Heart right ventricle (tissue), 16 donors: ENCODE results near the gene C19orf12. TPM values are rescaled to one million over a fixed set of nuclear protein-coding genes. Genes with fewer than 3 reads are reported as not detected.

Experiments used
- ATAC-seq, 8 donors: fragments of 200-7000 bp; cut with Tn5 transposase; one replicate each; pipeline ENCODE4 v1.9.1; 2020; ENCODE audit warnings: mild to moderate bottlenecking in 8 of 8, moderate library complexity in 8 of 8, moderate number of reproducible peaks in 1 of 8
- DNase-seq, 2 donors: peaks; one replicate each; pipeline ENCODE4 v3.0.0-alpha.2; 2020
- H3K27ac ChIP-seq, 10 donors: fragments of 200-600 bp; sonication (generic) in 2 of 10; one replicate each; pipeline versions ENCODE4 v1.5.0 to v1.8.0; 2020 to 2022; ENCODE audit warnings: mild to moderate bottlenecking in 3 of 10
- H3K27me3 ChIP-seq, 7 donors: fragments of 200-600 bp; one replicate each; pipeline ENCODE4 v1.8.0; 2021 to 2022; ENCODE audit warnings: mild to moderate bottlenecking in 2 of 7
- H3K36me3 ChIP-seq, 9 donors: fragments of 200-600 bp; sonication (generic) in 1 of 9; one replicate each; pipeline versions ENCODE4 v1.5.0 to v1.8.0; 2020 to 2022; ENCODE audit warnings: mild to moderate bottlenecking in 2 of 9
- H3K4me1 ChIP-seq, 9 donors: fragments of 200-600 bp; sonication (generic) in 1 of 9; one replicate each; pipeline versions ENCODE4 v1.5.0 to v1.8.0; 2020 to 2022; ENCODE audit warnings: mild to moderate bottlenecking in 4 of 9
- H3K4me3 ChIP-seq, 10 donors: fragments of 200-600 bp; sonication (generic) in 2 of 10; one replicate each; pipeline versions ENCODE4 v1.5.0 to v1.8.0; 2020 to 2022; ENCODE audit warnings: mild to moderate bottlenecking in 7 of 10, moderate library complexity in 2 of 10
- H3K9me3 ChIP-seq, 11 donors: fragments of 200-600 bp in 10 of 11; sonication (generic) in 2 of 11; one replicate each; pipeline versions ENCODE4 v1.5.0 to v1.8.0; 2013 to 2022; ENCODE audit warnings: mild to moderate bottlenecking in 2 of 11, control low read depth in 1 of 11, moderate library complexity in 1 of 11
- WGBS, 2 donors: extraction: QIAGEN DNeasy Blood & Tissue Kit; methylation state at CpG; one replicate each; pipeline ENCODE4 v1.1.7; 2013; ENCODE audit warnings: inconsistent platforms in 1 of 2; 5-methylcytosine and 5-hydroxymethylcytosine counted together
- intact Hi-C, 10 donors: fragments of 100-400 bp; cut with DNase I; formaldehyde crosslinking; loops; one replicate each; pipeline versions ENCODE4 v1.11.1 to v1.14.2; 2022
- polyA plus RNA-seq, 2 donors: library from polyadenylated mRNA; stranded (reverse); fragments of 200-250 nt; gene quantifications; one replicate each; pipeline ENCODE4 v1.2.3, GENCODE V29; 2013
- total RNA-seq, 10 donors: library from RNA; stranded (reverse); fragmentation: NEBNext Ultra II Directional in 3 of 10; extraction: Animal tissue kit (Norgen Biotek cat#: 25700) in 3 of 10; gene quantifications; one replicate each; pipeline versions ENCODE4 v1.2.1 to v1.2.4, GENCODE V29; 2021 to 2023
- TF ChIP-seq, protein P1 (sequence below), 9 donors: fragments of 200-600 bp; sonication (generic) in 2 of 9; IDR thresholded peaks; one replicate each; pipeline versions ENCODE4 v1.5.0 to v1.8.0; 2021 to 2022; ENCODE audit warnings: antibody characterized with exemption in 9 of 9, mild to moderate bottlenecking in 5 of 9, moderate library complexity in 1 of 9
- donor health status: Arrhythmogenic right ventricular cardiomyopathy.
- donor health status: ischemic (EF 13 %, LVEDD 7.1; RV severe dilation, severe dysfunction).
- donor health status: healthy with polysubstance abuse.
- donor health status: DM: no; HTN: yes; CAD: no.
- donor health status: DM: no; HTN: no; CAD: no.
- donor health status: ischemic (EF 25% LVEDD 6.9; RV normal size, moderate dysfunction).
- donor health status: ischemic (EF 25% LVEDD 5.7; RV mildly dilated, moderate dysfunction).
- donor health status: healthy.
- donor health status: DM: yes; HTN: yes; CAD: no.
- donor health status: Ischemic cardiomyopathy.
- donor health status: ischemic (EF 35%, LVEDD 5.7; RV mildly dilated, moderate dysfunction).
- donor health status: nonischemic (EF 11% LVEDD 7.7; RV severe dilation, severe dysfunction).
- donor health status: DM: yes; HTN: yes; CAD: no.
- donor health status: PGD.
- donor health status: ischemic (EF 29% LVEDD 5.4; RV normal size, mild dysfunction).
- donor health status: nonischemic (EF 23%, LVEDD 6.1; RV moderate dilation, normal function).

Gene C19orf12
- total and polyA plus RNA-seq, 12 donors: 26.7 to 83.3 (median 38.3) TPM

DNA sequence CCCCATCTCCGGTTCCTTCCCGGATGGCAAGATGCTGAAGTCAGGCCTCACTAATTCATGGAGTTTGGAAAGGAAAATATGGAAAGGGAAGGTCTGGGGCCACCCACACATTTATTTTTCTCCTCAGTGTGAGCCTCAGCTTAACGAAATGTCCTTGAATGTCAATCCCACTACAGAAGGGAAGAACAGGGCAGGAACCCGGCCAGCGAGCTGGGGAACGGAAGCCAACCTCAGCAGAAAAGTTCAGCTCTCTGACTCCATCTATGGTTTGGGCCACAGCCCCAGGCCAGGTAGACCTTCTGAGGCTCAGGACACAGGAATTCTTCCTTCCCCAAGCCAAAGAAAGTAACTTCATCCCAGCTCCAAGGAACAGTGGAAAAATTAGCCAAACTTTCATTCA is 8.4 kb downstream of the C19orf12 start:
- peaks cover 0 to 69% (median 7%) of the 10 kb centered on the region in 9 donors for H3K36me3 ChIP-seq
- WGBS, 2 donors: 69 to 72% methylated on average over 6 of the region's 6 CpGs
- H3K9me3 ChIP-seq: no peaks in the 10 kb centered on the region
- no peak overlapping the region for H3K4me3 ChIP-seq
- peak overlapping the region in 1 of 10 donors; percentile 7 for H3K27ac ChIP-seq
- no peak for DNase-seq
- no peak for ATAC-seq
- intact Hi-C loops: loop anchor here in 1 of 10 donors (5.0 kb wide), 1 partner anchor 39 kb away; the partner anchor contains the start of gene PLEKHF1
- H3K4me1 ChIP-seq: peaks cover 3 to 38% (median 20%) of the 10 kb centered on the region in 9 donors
- TF ChIP-seq, protein P1, sequence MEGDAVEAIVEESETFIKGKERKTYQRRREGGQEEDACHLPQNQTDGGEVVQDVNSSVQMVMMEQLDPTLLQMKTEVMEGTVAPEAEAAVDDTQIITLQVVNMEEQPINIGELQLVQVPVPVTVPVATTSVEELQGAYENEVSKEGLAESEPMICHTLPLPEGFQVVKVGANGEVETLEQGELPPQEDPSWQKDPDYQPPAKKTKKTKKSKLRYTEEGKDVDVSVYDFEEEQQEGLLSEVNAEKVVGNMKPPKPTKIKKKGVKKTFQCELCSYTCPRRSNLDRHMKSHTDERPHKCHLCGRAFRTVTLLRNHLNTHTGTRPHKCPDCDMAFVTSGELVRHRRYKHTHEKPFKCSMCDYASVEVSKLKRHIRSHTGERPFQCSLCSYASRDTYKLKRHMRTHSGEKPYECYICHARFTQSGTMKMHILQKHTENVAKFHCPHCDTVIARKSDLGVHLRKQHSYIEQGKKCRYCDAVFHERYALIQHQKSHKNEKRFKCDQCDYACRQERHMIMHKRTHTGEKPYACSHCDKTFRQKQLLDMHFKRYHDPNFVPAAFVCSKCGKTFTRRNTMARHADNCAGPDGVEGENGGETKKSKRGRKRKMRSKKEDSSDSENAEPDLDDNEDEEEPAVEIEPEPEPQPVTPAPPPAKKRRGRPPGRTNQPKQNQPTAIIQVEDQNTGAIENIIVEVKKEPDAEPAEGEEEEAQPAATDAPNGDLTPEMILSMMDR (IDR thresholded peaks at IDR 0.05): no peak
- H3K27me3 ChIP-seq: no peaks in the 10 kb centered on the region

DNA sequence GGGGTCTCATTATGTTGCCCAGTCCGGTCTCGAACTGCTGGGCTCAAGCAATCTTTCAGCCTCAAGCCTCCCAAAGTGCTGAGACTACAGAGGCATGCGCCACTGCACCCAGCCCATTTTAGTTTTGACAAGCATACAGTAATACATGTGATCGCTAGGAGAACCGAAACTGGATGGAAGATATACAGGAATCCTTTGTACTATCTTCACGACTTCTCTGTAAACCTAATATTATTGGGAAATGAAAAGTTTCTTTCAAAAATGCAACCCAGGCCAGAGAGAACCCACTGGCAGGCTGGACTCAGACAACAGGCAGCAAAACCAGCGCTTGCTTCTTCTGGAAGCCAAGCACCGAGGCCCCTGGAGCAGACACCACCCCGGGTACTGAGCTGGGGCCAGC is 9.4 kb downstream of the C19orf12 start:
- H3K4me1 ChIP-seq: peaks cover 3 to 35% (median 20%) of the 10 kb centered on the region in 9 donors
- ATAC-seq (no peak), DNase-seq (no peak)
- H3K36me3 ChIP-seq: peaks cover 0 to 79% (median 7%) of the 10 kb centered on the region in 9 donors
- intact Hi-C loops: loop anchor here in 1 of 10 donors (5.0 kb wide), 1 partner anchor 38 kb away; the partner anchor contains the start of gene PLEKHF1
- WGBS, 2 donors: 95 to 98% methylated on average over 9 of the region's 9 CpGs
- no peaks in the 10 kb centered on the region for H3K9me3 ChIP-seq
- no peak overlapping the region for H3K4me3 ChIP-seq
- TF ChIP-seq, protein P1 (IDR thresholded peaks at IDR 0.05): no peak
- H3K27me3 ChIP-seq: no peaks in the 10 kb centered on the region
- no peak overlapping the region for H3K27ac ChIP-seq

DNA sequence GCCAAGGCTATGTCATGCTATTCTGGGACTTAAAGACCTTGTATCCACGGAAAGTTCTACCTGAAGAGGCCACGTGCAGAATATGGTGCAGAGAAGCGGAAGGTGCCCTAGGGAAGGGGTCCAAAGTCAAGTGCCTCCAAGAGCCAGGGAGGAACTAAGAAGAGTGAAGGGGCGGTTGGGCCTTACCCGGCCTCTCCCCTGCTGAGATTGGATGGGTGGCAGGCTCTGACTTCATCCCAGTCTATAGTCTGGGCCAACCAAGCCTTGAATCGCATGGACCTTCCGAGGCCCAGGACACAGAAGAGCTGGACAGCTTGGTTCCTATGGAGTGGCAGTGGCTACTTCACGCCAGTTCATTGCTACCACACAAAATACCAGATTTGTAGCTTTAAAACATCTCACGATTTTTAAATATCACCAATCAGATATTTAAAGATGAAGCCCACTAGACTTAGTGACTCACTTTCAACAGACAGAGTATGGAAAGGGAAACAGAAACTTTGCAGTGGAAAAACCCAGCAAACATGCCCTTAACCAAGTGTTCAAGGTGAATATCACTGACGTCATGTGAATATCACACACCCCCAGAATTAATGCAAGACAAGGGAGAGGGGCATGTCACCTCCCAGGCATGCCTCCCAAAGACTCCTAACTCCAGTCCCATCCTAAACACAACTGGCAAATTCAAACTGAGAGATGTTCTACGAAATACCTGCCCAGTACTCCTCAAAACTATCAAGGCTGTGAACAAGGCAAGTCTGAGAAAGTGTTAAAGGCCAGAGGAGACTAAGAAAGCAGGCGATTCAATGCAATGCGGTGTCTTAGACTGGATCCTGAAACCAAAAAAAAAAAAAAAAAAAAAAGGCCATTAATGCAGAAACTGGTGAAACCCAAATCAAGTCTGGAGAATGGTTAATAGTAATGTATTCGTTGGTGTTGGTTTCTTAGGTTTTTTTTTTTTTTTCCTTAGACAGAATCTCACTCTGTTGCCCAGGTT is 10.2 kb downstream of the C19orf12 start:
- ATAC-seq: no peak
- no peak overlapping the region for H3K4me3 ChIP-seq
- TF ChIP-seq, protein P1 (IDR thresholded peaks at IDR 0.05): no peak
- H3K36me3 ChIP-seq: peaks cover 0 to 80% (median 7%) of the 10 kb centered on the region in 9 donors
- H3K4me1 ChIP-seq: peaks cover 3 to 34% (median 20%) of the 10 kb centered on the region in 9 donors
- H3K9me3 ChIP-seq: no peaks in the 10 kb centered on the region
- no peak for DNase-seq
- no peak overlapping the region for H3K27ac ChIP-seq
- intact Hi-C loops: loop anchor here in 1 of 10 donors (5.0 kb wide), 1 partner anchor 38 kb away; the partner anchor contains the start of gene PLEKHF1
- 88 to 90% methylated on average over 14 of the region's 14 CpGs for WGBS, 2 donors
- H3K27me3 ChIP-seq: no peaks in the 10 kb centered on the region

DNA sequence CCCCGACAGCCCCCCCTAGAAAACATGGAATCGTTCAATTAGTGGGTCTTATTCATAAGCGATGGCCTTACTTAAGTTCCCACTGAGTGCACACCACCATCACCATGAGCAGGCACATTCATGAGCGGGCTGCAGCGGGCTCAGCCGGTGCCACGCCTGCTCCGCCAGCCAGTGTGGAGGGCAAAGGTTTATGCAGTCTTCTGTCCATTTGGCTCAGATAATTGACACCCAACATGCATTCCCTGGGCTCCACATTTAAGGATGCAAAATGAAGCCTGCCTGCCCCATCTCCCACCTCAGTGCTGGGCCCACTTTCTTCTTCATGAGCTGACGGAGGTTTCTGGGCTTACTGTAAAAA is 12.1 kb downstream of the C19orf12 start:
- Histone ChIP-seq H3K9me3 (no peaks in the 10 kb centered on the region), H3K27ac (no peak overlapping the region), H3K4me3 (no peak overlapping the region), H3K4me1 (peaks cover under 1 to 20% (median 5%) of the 10 kb centered on the region in 9 donors), H3K36me3 (peaks cover 0 to 76% (median 7%) of the 10 kb centered on the region in 9 donors), H3K27me3 (no peaks in the 10 kb centered on the region)
- WGBS, 2 donors: 94 to 95% methylated on average over 9 of the region's 9 CpGs
- intact Hi-C loops: no loop called here
- DNase-seq (no peak), ATAC-seq (no peak)
- TF ChIP-seq, protein P1 (IDR thresholded peaks at IDR 0.05): no peak
